ENCODE data around the gene SEZ6.

GRCh38 chr17:28908640-28909167, 97.1 kb downstream of the SEZ6 start:
- TF ChIP-seq POLR2AphosphoS5 (IDR thresholded peaks at IDR 0.05) (no peak), CTCF (IDR thresholded peaks at IDR 0.05) (no peak)

Data from breast epithelium (tissue), 3 donors.